Measurements from ENCODE around the gene FYB1.

Gene FYB1

GRCh38 chr5:39058178-39058921, 161.0 kb downstream of the FYB1 start:
- no peak for DNase-seq

- DNase-seq, result no peak
These were observed 161.6 kb downstream of the FYB1 start for GRCh38 chr5:39057734-39058133.

GRCh38 chr5:39055768-39056398, 163.5 kb downstream of the FYB1 start:
- DNase-seq, result no peak

Data from anterior cingulate cortex (tissue), 58 donors.